HL-60 (cell line): Measurements from ENCODE around the gene ORC5.

ENCODE experiments used
- CTCF ChIP-seq: IDR thresholded peaks from one replicate; pipeline ENCODE4 v1.5.1; 2011; ENCODE audit warnings: low read length, control low read depth, inconsistent platforms; ENCODE audit not compliant: insufficient read depth
- POLR2AphosphoS5 ChIP-seq: IDR thresholded peaks from 2 replicates; pipeline ENCODE4 v1.6.1; 2012; ENCODE audit warnings: low read depth
- REST ChIP-seq: IDR thresholded peaks from 2 replicates; pipeline ENCODE4 v1.6.1; 2012; ENCODE audit warnings: low read depth; ENCODE audit not compliant: insufficient replicate concordance

- peak; percentile 19 for TF ChIP-seq CTCF
- no peak for TF ChIP-seq POLR2AphosphoS5
- TF ChIP-seq REST: no peak
Measured at GRCh38 chr7:104156842-104157277, 51.0 kb downstream of the ORC5 start.
